Neural cell (in vitro differentiated cells): ENCODE data around the gene TEDC1. TPM values are rescaled to one million over a fixed set of nuclear protein-coding genes. Genes with fewer than 3 reads are reported as not detected.

Experiments
- H2AFZ ChIP-seq: fragments of 200-600, 300-800 bp; sonication (generic), shearing (Covaris generic); 2 replicates; pipeline ENCODE4 v1.6.0; 2014; ENCODE audit warnings: low read depth, mild to moderate bottlenecking, antibody characterized with exemption, low read length, moderate library complexity
- H3F3A ChIP-seq: fragments of 200-600 bp; shearing (Covaris generic); 2 replicates; pipeline ENCODE4 v1.6.1; 2016; ENCODE audit warnings: mild to moderate bottlenecking, moderate library complexity, mixed read lengths, antibody characterized with exemption, low read length; ENCODE audit not compliant: insufficient read depth, poor library complexity, severe bottlenecking
- H3K27ac ChIP-seq: fragments of 200-600, 300-800 bp; sonication (generic), shearing (Covaris generic); 2 replicates; pipeline ENCODE4 v1.5.1; 2014; ENCODE audit warnings: mild to moderate bottlenecking, low read length, moderate library complexity
- H3K27me3 ChIP-seq: fragments of 300-800, 200-600 bp; sonication (generic), shearing (Covaris generic); 2 replicates; pipeline ENCODE4 v1.6.0; 2014; ENCODE audit warnings: mild to moderate bottlenecking, low read depth, low read length, moderate library complexity; ENCODE audit not compliant: insufficient read depth
- H3K36me3 ChIP-seq: fragments of 300-800, 200-600 bp; sonication (generic), shearing (Covaris generic); 2 replicates; pipeline ENCODE4 v1.5.1; 2014; ENCODE audit warnings: mild to moderate bottlenecking, antibody characterized with exemption, low read length, moderate library complexity; ENCODE audit not compliant: insufficient read depth
- H3K4me2 ChIP-seq: fragments of 300-800, 200-600 bp; sonication (generic), shearing (Covaris generic); 2 replicates; pipeline ENCODE4 v1.6.0; 2014; ENCODE audit warnings: mild to moderate bottlenecking, low read length
- H3K4me3 ChIP-seq: fragments of 300-800, 200-600 bp; sonication (generic), shearing (Covaris generic); 2 replicates; pipeline ENCODE4 v1.5.1; 2014; ENCODE audit warnings: mild to moderate bottlenecking, low read length, moderate library complexity
- H3K79me2 ChIP-seq: fragments of 200-600 bp; shearing (Covaris generic); replicated peaks from 2 replicates; pipeline ENCODE4 v1.6.0; 2014; ENCODE audit warnings: mild to moderate bottlenecking, low read length, moderate library complexity; ENCODE audit not compliant: insufficient read depth
- H3K9ac ChIP-seq: fragments of 300-800, 200-600 bp; sonication (generic), shearing (Covaris generic); 2 replicates; pipeline ENCODE4 v1.6.1; 2016; ENCODE audit warnings: mild to moderate bottlenecking, low read length, mixed read lengths
- H3K9me2 ChIP-seq: fragments of 200-600 bp; shearing (Covaris generic); 2 replicates; pipeline ENCODE4 v1.6.1; 2016; ENCODE audit warnings: mild to moderate bottlenecking, low read length, mixed read lengths; ENCODE audit not compliant: insufficient read depth
- H3K9me3 ChIP-seq: fragments of 200-600, 300-800 bp; sonication (generic), shearing (Covaris generic); 2 replicates; pipeline ENCODE4 v1.6.1; 2016; ENCODE audit warnings: mild to moderate bottlenecking, mixed run types, low read length, moderate library complexity, mixed read lengths
- H4K20me1 ChIP-seq: fragments of 200-600 bp; shearing (Covaris generic); 2 replicates; pipeline ENCODE4 v1.6.1; 2016; ENCODE audit warnings: mild to moderate bottlenecking, mixed run types; ENCODE audit not compliant: insufficient read depth
- EP300 ChIP-seq: fragments of 450-650 bp; conservative IDR thresholded peaks from 2 replicates; pipeline ENCODE4 v1.6.1; 2014; ENCODE audit warnings: antibody characterized with exemption, mild to moderate bottlenecking, moderate library complexity; ENCODE audit not compliant: poor library complexity, severe bottlenecking
- EZH2 ChIP-seq: fragments of 200-600, 300-800 bp; shearing (Covaris generic), sonication (generic); IDR thresholded peaks from 2 replicates; pipeline ENCODE4 v1.6.1; 2014; ENCODE audit warnings: antibody characterized with exemption, low read length, borderline replicate concordance, mild to moderate bottlenecking; ENCODE audit not compliant: insufficient read depth, poor library complexity, severe bottlenecking
- MXI1 ChIP-seq: fragments of 450-650 bp; conservative IDR thresholded peaks from 2 replicates; pipeline ENCODE4 v1.6.1; 2014; ENCODE audit warnings: antibody characterized with exemption, mild to moderate bottlenecking; ENCODE audit not compliant: poor library complexity, severe bottlenecking
- POLR2AphosphoS5 ChIP-seq: IDR thresholded peaks from 2 replicates; pipeline ENCODE4 v1.6.1; 2012
- RAD21 ChIP-seq: fragments of 450-650 bp; conservative IDR thresholded peaks from 2 replicates; pipeline ENCODE4 v1.6.1; 2014; ENCODE audit warnings: antibody characterized with exemption, mild to moderate bottlenecking, moderate library complexity
- REST ChIP-seq: IDR thresholded peaks from 2 replicates; pipeline ENCODE4 v1.6.1; 2012; ENCODE audit warnings: borderline replicate concordance
- SMC3 ChIP-seq: fragments of 450-650 bp; conservative IDR thresholded peaks from 2 replicates; pipeline ENCODE4 v1.6.1; 2014; ENCODE audit warnings: antibody characterized with exemption, mild to moderate bottlenecking, moderate library complexity; ENCODE audit not compliant: poor library complexity
- TAF1 ChIP-seq: IDR thresholded peaks from 2 replicates; pipeline ENCODE4 v1.6.1; 2012; ENCODE audit warnings: low read depth
- polyA plus RNA-seq: library from polyadenylated mRNA; depleted of rRNA; stranded (reverse); fragments of >200 nt; gene quantifications from 2 replicates; pipeline ENCODE4 v1.2.3, GENCODE V29; 2014
- TF ChIP-seq, protein P1 (sequence below): fragments of 450-650 bp; IDR thresholded peaks from 2 replicates; pipeline ENCODE4 v1.5.1; 2014; ENCODE audit warnings: antibody characterized with exemption, mild to moderate bottlenecking, moderate library complexity; ENCODE audit not compliant: poor library complexity, severe bottlenecking

TEDC1 gene
- polyA plus RNA-seq, 1 donor from 2014 or later = 18.9 TPM

- Histone ChIP-seq H3K27ac (no peak overlapping the region), H3K36me3 (no peaks in the 10 kb centered on the region)
Measured at GRCh38 chr14:105500036-105500725, 9.1 kb downstream of the TEDC1 start.

DNA sequence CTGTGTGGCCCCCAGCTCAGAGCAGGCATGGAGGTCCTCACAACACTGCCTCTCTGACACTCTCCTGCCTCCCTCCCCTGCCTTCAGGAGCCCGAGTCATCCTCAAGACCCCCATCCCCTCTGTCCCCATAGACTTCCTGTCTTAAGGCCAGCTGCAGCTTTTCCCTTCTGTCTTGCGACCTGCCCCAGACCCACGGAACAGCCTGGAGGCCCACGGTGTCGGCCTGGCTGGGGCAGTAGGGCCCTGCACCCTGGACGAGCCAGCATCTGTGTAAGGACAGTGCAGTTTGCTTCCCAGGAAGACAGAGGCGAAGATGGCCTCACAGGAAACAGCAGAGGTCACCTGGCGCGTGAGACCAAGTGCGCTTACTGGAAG, 9.7 kb downstream of the TEDC1 start:
- H3K9ac ChIP-seq = no peak overlapping the region
- no peaks in the 10 kb centered on the region for H4K20me1 ChIP-seq
- H3F3A ChIP-seq = no peaks in the 10 kb centered on the region
- TF ChIP-seq EZH2 = no peak
- TF ChIP-seq RAD21 = no peak
- no peak for TF ChIP-seq TAF1
- TF ChIP-seq, protein P1, sequence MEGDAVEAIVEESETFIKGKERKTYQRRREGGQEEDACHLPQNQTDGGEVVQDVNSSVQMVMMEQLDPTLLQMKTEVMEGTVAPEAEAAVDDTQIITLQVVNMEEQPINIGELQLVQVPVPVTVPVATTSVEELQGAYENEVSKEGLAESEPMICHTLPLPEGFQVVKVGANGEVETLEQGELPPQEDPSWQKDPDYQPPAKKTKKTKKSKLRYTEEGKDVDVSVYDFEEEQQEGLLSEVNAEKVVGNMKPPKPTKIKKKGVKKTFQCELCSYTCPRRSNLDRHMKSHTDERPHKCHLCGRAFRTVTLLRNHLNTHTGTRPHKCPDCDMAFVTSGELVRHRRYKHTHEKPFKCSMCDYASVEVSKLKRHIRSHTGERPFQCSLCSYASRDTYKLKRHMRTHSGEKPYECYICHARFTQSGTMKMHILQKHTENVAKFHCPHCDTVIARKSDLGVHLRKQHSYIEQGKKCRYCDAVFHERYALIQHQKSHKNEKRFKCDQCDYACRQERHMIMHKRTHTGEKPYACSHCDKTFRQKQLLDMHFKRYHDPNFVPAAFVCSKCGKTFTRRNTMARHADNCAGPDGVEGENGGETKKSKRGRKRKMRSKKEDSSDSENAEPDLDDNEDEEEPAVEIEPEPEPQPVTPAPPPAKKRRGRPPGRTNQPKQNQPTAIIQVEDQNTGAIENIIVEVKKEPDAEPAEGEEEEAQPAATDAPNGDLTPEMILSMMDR = no peak
- no peak for TF ChIP-seq SMC3
- no peak for TF ChIP-seq EP300
- no peaks in the 10 kb centered on the region for H3K36me3 ChIP-seq
- H3K27me3 ChIP-seq = no peaks in the 10 kb centered on the region
- H3K4me2 ChIP-seq = no peak overlapping the region
- H3K9me2 ChIP-seq = no peaks in the 10 kb centered on the region
- no peak overlapping the region for H3K4me3 ChIP-seq
- H3K9me3 ChIP-seq = no peaks in the 10 kb centered on the region
- H3K27ac ChIP-seq = no peak overlapping the region
- H2AFZ ChIP-seq = no peak overlapping the region
- H3K79me2 ChIP-seq = no peaks in the 10 kb centered on the region

More at GRCh38 chr14:105500036-105500725, 9.1 kb downstream of the TEDC1 start:
- H2AFZ ChIP-seq = no peak overlapping the region
- no peak for TF ChIP-seq EP300
- TF ChIP-seq, protein P1 = no peak
- H3K9me3 ChIP-seq = no peaks in the 10 kb centered on the region
- no peaks in the 10 kb centered on the region for H3K79me2 ChIP-seq
- no peak overlapping the region for H3K4me3 ChIP-seq
- H3F3A ChIP-seq = no peaks in the 10 kb centered on the region
- no peak overlapping the region for H3K4me2 ChIP-seq
- no peaks in the 10 kb centered on the region for H3K9me2 ChIP-seq
- H3K27me3 ChIP-seq = no peaks in the 10 kb centered on the region
- H3K9ac ChIP-seq = no peak overlapping the region
- no peaks in the 10 kb centered on the region for H4K20me1 ChIP-seq

GRCh38 chr14:105501504-105502291, 10.7 kb downstream of the TEDC1 start:
- Histone ChIP-seq H3K36me3 (no peaks in the 10 kb centered on the region), H3K9me2 (no peaks in the 10 kb centered on the region), H3K4me3 (no peak overlapping the region), H3K9ac (no peak overlapping the region), H3K4me2 (no peak overlapping the region), H2AFZ (no peak overlapping the region), H3K27ac (no peak overlapping the region), H4K20me1 (no peaks in the 10 kb centered on the region), H3K79me2 (no peaks in the 10 kb centered on the region), H3F3A (no peaks in the 10 kb centered on the region), H3K9me3 (no peaks in the 10 kb centered on the region), H3K27me3 (no peaks in the 10 kb centered on the region)
- TF ChIP-seq POLR2AphosphoS5 (no peak), EZH2 (no peak), SMC3 (no peak), TAF1 (no peak), REST (no peak), RAD21 (no peak), MXI1 (no peak), EP300 (no peak)
- TF ChIP-seq, protein P1 = no peak
